IPS-18c (cell line): ENCODE measurements around the gene ITGB3.
A peak's percentile ranks its signal among the peaks of the same experiment; 100 is the strongest.

Experiments used
- H3K4me3 ChIP-seq: 2 replicates; pipeline ENCODE4 v1.7.0; 2013; ENCODE audit warnings: low read depth, mild to moderate bottlenecking, low read length, moderate library complexity; ENCODE audit not compliant: insufficient read depth
- H3K9me3 ChIP-seq: one replicate; pipeline ENCODE4 v1.6.1; 2013; ENCODE audit warnings: mild to moderate bottlenecking, low read length, moderate library complexity; ENCODE audit not compliant: control insufficient read depth, insufficient read depth

ITGB3 gene

DNA sequence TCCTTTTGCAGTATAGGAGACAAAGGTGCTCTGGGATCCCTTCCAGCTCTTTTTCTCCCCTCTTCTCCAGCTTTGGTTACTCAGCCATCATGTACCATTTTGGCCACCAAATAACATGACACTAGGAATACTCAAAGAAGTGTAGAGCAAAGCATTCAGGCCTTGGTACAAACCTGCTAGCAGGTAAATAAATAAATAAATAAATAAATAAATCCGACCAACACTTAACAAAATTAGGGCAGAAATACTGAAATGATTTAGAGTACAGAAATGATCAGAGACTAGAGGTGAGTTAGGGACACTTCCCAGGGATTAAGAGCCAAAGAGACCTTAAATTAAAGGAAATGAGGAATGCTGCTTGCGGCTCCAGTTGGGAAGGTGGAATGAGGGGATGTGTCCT lies 17.7 kb upstream of the ITGB3 start:
- no peaks in the 10 kb centered on the region for H3K9me3 ChIP-seq

DNA sequence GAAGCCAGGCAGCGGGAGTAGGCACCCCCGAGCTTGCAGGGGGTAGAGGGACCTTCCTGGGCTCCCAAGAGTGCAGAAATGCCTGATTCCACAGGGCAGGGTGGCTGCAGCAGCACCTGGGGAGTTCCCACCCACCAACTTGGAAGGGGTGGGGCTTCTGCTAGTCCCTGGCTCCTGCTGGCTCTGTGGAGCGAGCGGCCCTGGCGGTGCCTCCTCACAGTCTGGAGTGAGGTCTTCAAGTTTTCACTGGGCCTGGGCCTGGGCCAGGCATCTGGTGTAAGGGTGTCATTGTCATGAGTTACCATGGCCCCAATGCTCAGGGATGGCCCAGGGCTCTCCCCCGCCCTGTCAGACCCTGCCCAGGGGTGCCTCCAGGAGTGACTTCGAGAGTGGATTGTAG lies 15.8 kb upstream of the ITGB3 start:
- H3K4me3 ChIP-seq = no peak overlapping the region
- no peaks in the 10 kb centered on the region for H3K9me3 ChIP-seq

More for the DNA sequence above, 17.7 kb upstream of the ITGB3 start:
- no peak overlapping the region for H3K4me3 ChIP-seq

DNA sequence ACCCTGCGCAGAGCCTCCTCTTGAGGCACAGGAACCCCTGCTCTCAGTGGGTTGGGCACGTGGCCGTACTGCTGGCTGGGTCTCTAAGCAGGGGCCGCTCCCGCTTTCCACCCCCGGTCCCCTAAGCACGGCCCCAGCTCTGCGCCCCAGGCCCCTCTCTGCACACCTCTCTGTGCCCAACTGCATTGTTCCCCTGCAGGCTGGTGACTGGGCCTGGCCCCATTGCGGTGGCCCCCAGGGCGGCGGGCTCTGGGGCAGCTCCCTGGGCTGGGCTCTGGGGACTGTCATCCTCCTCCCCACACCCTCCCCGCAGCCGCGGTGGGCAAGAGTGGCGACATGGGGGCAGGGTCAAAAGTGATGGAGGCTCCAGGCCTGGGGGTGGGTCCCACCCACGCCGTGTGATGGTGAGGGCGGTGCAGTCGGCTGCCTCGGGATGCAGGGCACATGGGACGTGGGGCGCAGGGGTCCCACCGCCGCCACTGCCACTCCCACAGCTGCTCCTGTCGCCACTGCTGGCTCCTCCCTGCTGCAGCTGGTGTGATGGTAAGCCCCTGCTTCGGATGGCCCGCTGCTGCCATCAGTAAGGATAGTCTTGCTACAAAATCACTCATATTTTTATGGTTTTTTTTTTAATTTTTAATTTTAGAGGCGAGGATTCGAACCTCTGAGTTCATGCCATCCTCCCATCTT lies 15.2 kb upstream of the ITGB3 start:
- H3K9me3 ChIP-seq = no peaks in the 10 kb centered on the region
- H3K4me3 ChIP-seq = no peak overlapping the region

DNA sequence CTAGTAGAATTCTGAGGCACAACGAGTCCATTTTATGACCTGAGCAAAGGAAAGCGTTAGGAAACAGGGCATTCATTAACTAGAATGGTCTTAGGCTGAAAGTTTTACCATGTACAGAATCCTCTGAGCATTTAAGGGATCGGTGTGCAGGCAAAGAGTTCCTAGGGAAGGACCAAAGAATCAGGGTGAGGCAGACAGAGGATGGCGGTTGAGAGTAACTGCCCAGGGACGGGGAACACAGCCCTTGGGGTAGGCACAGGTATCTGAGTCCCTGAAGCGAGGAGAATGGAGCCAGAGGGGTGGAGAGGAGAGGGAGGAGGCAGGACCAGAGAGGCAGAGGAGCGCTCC lies 14.0 kb upstream of the ITGB3 start:
- H3K9me3 ChIP-seq = no peaks in the 10 kb centered on the region
- H3K4me3 ChIP-seq = no peak overlapping the region

DNA sequence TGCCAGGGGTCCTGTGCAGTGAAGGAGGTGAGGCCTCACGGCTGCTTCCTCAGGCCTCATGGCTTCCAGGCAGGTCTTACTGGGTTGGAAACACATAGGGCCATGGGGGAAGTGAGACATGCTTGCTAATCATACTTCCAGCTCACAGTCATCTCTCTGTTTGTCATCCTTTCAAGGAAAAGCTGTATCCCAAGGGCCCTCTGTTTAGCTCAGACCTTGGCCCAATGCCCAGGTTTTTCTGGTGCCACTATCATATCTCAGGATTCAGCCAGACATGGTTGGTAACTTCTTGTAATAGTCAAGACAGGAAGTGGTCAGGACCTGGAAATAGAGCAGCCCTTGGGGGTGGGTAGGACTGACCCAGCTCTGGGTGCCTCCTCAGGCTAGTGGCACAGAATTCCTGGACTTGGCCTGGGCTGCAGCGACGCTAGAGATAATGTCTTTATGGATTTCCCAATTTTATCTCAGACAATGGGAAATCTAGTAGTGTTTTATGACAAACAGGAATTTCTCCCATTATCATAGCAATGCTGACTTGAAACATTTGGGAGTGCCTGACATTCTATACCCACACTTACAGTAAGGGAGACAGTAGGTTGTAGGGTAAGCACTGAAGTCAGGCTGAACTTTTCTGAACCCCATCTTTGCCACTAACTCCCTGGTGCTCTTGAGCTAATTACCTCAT lies 13.5 kb upstream of the ITGB3 start:
- H3K4me3 ChIP-seq = no peak overlapping the region
- no peaks in the 10 kb centered on the region for H3K9me3 ChIP-seq

DNA sequence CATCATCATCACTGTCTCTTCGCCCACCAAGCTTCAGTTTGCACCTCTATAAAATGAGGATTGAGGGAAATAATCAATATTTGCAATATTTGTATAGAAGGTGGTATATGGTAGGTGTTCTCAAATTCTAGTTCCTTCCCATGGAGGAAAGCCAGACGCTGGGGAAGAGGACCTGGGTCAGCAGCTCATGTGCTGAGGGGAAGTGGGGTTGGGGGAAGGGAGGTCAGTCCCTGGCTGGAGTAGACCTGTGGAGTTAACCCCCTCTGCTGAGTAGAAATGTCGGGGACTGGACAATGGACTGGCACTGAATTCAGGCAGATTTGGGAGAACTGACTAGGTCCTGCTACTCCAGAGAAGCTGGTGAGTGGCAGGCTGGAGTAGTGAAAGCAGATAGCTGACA lies 12.8 kb upstream of the ITGB3 start:
- H3K4me3 ChIP-seq = no peak overlapping the region
- no peaks in the 10 kb centered on the region for H3K9me3 ChIP-seq

DNA sequence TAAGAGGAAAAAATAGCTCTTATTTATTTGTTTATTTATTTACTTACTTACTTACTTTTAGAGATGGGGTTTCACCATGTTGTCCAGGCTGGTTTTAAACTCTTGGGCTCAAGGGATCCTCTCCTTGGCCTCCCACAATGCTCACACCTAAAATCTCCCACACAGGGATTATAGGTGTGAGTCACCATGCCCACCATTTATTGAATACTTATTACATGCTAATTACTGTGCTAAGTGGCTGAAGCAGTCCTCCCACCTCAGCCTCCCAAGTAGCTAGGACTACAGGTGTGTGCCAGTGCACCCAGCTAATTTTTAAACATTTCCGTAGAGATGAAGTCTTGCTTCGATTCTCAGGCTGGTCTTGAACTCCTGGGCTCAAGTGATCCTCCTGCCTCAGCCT lies 11.0 kb upstream of the ITGB3 start:
- no peak overlapping the region for H3K4me3 ChIP-seq

DNA sequence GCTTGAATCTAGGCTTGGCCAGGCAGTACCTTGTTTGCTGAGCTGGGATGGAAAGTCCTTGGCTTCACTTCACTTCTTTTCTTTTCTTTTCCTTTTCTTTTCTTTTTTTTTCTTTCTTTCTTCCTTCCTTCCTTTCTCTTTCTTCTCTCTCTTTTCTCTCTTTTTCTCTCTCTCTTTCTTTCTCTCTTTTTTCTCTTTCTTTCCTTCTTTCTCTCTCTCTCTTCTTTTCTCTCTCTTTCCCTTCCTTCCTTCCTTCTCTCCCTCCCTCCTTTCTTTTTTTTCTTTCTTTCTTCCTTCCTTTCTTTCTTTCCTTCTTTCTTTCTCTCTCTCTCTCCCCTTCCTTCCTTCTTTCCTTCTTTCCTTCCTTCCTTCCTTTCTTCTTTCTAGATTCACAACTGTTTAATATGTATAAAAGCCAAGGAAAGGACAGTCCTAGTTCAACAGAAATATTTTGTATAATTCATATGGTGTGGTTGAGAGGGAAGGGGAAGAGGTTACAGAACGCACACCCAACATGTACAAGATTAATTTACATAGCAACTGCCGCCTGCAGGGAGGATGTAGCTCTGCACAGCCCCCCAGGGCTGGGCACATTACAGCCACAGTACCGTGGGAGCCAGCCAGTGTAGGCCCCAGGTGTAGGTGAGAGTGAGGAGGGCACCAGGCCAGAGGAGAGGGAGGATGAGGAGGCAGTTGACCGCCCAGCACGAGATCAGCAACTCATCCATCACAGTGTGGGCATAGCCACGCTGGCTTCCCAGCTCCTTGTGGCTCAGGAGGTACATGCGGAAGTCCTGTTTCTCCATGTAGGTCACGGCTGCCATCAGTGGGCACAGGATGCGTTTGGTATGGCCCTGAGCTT lies 9.7 kb upstream of the ITGB3 start:
- H3K4me3 ChIP-seq = no peak overlapping the region
- H3K9me3 ChIP-seq = no peaks in the 10 kb centered on the region

More for the DNA sequence above, 11.0 kb upstream of the ITGB3 start:
- H3K9me3 ChIP-seq = no peaks in the 10 kb centered on the region

DNA sequence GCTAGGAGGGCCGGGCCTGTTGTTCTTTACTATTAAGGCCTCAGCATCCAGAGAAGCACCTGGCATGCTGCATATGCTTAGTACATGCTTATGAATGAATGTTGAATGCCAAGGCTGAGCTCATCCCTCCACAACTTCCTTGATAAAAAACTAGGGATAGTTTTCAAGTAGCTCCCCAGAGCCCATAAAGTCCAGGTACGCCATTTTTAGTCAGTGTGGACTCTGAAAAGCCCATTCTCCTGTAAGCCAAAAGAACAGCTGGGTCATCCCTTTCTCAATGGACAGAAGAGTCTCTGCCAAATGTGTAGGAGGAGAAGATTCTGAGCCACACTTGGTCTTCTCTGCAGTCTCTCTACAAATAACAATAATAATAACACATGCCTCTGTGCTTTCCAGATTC lies 8.9 kb upstream of the ITGB3 start:
- Histone ChIP-seq H3K4me3 (no peak overlapping the region), H3K9me3 (no peaks in the 10 kb centered on the region)

DNA sequence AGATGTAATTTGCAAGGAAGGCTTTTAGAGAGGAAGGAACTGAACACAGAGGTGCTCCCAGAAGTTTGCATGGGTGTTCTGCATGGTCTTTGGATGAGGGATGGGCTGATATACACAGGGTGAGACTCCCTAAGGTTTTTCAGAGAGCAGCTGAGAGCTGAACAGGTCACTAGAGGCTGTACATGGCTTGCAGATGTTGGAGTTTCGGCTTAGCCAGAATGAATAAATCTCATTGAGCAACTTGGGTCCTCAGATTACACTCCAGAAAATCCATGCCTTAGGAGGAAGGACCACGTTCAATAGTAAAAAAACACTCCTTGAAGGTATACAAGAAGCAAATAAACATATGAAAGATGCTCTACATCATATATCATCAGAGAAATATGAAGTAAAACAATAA lies 7.5 kb upstream of the ITGB3 start:
- Histone ChIP-seq H3K4me3 (no peak overlapping the region), H3K9me3 (no peaks in the 10 kb centered on the region)

DNA sequence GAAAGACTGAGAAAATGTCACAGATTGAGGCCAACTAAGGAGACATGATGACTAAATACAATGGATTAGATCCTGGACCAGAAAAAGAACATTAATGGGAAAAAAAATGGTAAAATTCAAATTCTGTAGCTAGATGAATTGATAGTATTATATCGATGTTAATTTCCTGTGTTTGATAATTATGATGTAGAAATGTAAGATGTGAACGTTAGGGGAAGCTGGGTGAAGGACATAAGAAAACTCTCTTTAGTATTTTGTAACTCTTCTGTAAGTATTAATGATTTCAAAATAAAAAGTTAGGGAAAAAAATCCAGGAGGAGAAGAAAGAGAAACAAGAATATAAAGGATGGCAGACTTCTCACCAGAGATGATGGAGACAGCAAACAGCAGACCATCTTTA lies 2.8 kb upstream of the ITGB3 start:
- H3K9me3 ChIP-seq = no peaks in the 10 kb centered on the region
- no peak overlapping the region for H3K4me3 ChIP-seq

DNA sequence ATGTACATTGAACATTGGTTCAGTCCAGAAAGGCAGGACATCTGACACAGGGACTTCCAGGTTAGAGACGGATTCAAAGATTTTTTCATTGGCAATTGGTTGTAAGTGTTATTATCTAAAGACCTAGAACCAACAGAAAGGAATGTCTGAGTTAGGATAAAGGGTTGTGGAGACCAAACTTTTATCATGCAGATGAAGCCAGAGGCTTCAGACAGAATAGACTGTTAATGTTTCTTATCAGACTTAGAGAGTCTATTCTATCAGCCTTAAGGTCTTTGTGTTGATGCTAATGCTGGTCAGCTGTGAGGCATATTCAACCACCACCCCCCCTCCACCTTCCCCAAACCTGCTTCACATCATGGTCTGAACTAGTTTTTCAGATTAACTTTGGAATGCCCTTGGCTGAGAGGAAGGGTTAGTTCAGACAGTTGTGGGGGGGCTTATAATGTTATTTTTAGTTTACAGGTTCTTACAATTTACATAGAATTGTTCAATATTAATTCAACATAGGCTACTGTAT lies 2.1 kb upstream of the ITGB3 start:
- Histone ChIP-seq H3K4me3 (no peak overlapping the region), H3K9me3 (no peaks in the 10 kb centered on the region)

DNA sequence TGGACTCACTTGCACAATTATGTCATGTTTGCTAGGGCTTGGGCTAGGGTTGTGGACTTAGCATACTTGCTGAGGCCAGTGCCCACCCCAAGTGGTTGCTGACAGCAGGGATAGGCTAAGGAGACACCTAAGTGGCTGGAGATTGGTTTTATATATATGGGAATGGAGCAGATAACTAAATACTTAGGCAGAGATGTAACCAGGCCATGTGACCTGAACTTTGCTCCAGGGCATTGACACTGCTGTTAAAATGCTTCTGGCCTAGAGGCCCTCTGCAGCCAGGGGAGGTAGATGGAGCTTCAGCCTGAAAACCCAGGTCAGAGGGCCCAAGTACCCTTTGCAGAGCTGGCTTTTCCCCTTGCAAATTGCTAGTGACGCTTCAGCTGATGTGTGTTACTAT lies 1.4 kb upstream of the ITGB3 start:
- no peak overlapping the region for H3K4me3 ChIP-seq
- no peaks in the 10 kb centered on the region for H3K9me3 ChIP-seq

DNA sequence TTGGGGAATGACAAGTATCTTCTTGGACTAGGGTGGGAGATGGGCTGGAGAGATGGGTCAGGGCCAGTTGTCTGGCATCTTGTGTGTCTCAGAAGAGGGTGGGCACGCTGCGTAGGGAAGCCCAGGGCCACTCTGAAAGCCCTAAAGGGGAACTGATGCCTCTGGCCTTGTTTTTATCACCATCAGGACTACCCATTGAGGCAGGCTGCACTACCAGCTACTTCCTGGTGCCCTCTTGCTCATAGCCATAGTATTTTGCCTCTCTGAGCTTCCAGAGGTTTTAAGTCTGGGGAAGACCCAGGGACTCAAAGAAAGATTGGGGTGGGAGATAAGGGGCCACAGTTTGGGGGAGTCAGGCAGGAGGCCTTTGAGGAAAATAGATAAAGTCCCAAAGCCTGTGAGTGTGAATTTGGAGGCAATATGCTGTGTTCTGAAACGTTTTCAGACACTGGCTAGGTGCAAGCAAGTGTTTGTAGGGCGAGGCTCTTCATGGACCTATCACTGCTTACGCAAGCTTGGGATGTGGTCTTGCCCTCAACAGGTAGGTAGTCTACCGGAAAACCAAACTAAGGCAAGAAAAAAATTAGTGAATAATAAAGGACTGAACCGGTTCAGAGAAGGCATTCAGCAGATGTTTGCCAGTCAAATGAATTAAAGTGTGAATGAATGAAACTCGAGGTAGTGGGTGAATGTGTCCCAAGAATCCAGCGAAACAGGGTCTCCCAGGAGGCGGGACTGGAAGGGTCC lies 688 bp upstream of the ITGB3 start:
- Histone ChIP-seq H3K9me3 (no peaks in the 10 kb centered on the region), H3K4me3 (peak overlapping the region; percentile 71; the same call in 1 of the 2 replicates)

DNA sequence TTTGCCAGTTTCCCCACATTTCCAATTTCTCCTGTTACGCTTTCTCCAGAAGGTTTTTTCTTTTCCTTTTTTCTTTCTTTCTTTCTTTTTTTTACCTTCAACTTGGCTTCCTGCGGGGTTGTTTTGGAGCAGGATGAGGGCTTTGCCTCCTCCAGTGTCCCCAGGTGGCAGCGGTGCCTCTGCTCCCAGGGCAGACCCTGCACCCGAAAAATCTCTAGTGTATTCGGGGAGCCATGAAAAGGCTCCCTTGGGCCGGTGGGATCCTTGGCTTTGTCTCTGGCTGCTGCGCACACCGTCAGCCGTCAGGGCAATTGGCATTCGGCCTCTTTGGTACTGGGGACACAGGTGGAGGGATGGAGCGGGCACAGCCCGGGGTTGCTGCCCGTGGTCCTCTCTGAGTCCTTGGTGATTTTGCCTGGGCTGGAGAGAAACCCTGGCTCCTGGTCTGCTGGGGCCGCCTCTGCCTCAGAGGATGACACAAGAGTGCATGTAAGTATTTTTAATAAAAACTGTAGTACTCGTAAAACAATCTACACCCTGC lies 846 bp downstream of the ITGB3 start:
- Histone ChIP-seq H3K4me3 (peak overlapping the region; percentile 71), H3K9me3 (no peaks in the 10 kb centered on the region)

DNA sequence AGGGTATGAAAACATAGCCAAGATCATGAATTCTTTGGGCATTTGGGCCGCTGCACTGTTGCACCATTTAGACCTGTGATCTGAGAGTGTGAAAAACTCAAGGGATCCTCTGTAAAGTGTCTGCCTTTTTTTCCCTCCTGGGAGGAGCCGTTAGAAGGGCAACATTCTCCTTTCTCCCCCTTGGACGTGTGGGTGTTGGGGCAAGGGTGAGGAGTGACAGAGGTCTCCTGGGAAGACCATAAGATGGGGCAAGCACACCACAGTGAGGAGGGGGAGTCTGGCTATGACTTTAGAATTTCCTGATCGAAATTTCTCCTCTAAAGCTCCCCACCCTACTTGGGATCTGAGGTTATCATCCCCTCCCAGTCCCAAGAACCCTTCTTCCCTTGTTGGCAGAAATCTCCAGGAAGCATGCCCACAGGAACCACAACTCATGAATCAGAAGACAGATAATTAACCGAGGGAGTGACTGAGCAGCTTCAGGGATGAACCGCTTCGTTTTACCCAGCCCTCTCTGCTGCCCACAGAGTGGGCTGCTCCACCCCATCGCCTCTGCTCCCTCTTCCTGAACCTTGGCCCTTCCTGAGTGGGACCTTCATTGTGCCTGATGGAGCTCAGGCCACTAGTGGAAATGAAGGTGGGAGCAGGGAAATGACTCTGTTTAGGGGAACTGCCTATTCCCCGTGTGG lies 4.2 kb downstream of the ITGB3 start:
- H3K9me3 ChIP-seq = no peaks in the 10 kb centered on the region
- no peak overlapping the region for H3K4me3 ChIP-seq
